Measurements from ENCODE around the gene PLCB3.
A peak's percentile ranks its signal among the peaks of the same experiment; 100 is the strongest.

The PLCB3 gene

GRCh38 chr11:64251016-64251752, at the start of gene PLCB3:
Gene PLCB3, plus strand, starts transcription at chr11:64251530. Its CDS starts 120 bp downstream, at chr11:64251650.
- Histone ChIP-seq H3K4me1 (ENCODE audit: insufficient read depth, low read length) (peaks cover 30% of the 10 kb centered on the region), H3K36me3 (ENCODE audit: insufficient read depth, low read length) (peaks cover 4% of the 10 kb centered on the region), H3K9me3 (ENCODE audit: control insufficient read depth, insufficient read depth, low read length) (no peaks in the 10 kb centered on the region), H3K9ac (ENCODE audit: low read depth, low read length) (peak within 1 kb of the TSS; percentile 82)

DNA sequence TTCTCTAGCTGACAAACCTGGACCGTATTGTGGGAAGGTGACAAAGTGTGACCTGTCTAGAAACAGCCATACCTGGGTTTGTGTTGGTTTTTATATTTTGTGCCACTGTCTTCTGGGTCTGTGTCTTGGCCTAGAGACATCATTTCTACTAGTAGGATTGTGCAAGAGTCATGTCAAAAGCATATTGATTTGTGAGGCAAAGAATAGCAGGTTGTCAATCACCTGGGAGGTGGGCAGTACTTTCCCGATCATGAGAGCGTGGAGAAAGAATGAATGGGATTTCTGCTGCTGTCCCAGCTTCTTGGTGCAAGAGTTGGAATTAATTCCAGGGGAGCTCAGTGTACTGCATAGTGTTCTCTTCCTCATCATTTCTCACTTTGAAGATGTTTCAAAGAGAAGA, 49.8 kb upstream of the PLCB3 start:
- peaks cover 3% of the 10 kb centered on the region; the same call in 1 of the 2 replicates for H3K4me1 ChIP-seq (ENCODE audit: insufficient read depth, low read length)
- H3K9ac ChIP-seq (ENCODE audit: low read depth, low read length): no peak overlapping the region
- peaks cover 56% of the 10 kb centered on the region for H3K36me3 ChIP-seq (ENCODE audit: insufficient read depth, low read length)
- no peaks in the 10 kb centered on the region for H3K9me3 ChIP-seq (ENCODE audit: control insufficient read depth, insufficient read depth, low read length)

DNA sequence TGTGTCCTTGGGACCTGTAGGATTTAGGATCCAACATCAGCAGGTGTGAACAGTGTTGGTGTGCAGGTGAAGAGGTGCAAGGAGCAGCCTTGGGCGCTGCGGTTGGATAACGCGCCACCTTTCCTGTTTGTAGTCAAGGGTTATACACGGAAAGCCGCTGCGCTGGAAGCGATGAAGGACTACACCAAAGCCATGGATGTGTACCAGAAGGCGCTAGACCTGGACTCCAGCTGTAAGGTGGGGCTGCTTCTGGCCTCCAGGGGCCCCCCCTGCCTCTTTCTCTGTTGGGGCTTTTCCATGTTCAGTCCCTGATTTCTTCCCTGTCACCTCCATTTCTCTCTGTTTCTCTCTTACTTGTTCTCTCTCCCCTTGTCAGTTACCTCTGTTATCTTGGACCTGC, 48.3 kb upstream of the PLCB3 start:
- H3K9ac ChIP-seq (ENCODE audit: low read depth, low read length): no peak overlapping the region
- peaks cover 16% of the 10 kb centered on the region; the same call in 1 of the 2 replicates for H3K4me1 ChIP-seq (ENCODE audit: insufficient read depth, low read length)
- peaks cover 49% of the 10 kb centered on the region for H3K36me3 ChIP-seq (ENCODE audit: insufficient read depth, low read length)
- no peaks in the 10 kb centered on the region for H3K9me3 ChIP-seq (ENCODE audit: control insufficient read depth, insufficient read depth, low read length)

DNA sequence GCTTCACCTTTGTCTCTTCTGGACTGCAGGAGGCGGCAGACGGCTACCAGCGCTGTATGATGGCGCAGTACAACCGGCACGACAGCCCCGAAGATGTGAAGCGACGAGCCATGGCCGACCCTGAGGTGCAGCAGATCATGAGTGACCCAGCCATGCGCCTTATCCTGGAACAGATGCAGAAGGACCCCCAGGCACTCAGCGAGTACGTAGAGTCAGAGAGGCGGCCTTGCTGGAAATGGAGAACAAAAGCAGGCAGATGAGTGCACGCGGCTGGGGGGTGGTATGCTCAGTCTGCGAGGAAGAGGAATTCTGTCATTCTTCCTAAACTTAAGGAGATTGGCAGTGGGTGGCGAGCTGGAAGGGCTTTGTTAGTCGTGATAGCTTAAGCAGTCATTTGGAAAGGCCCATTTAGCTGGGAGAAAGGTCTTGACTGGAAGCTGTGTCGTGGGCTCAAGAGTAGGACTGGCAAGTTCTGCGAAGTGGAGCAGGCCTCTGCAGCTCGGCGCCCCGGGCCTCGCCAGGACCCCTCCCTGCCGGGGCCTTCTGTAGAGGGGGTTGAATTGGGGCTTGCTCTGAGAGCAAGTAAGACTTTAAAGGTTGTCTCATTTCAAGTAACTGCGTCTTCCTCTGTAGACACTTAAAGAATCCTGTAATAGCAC, 47.8 kb upstream of the PLCB3 start:
- H3K4me1 ChIP-seq (ENCODE audit: insufficient read depth, low read length): peaks cover 19% of the 10 kb centered on the region; the same call in 1 of the 2 replicates
- H3K36me3 ChIP-seq (ENCODE audit: insufficient read depth, low read length): peaks cover 44% of the 10 kb centered on the region
- H3K9me3 ChIP-seq (ENCODE audit: control insufficient read depth, insufficient read depth, low read length): no peaks in the 10 kb centered on the region
- H3K9ac ChIP-seq (ENCODE audit: low read depth, low read length): no peak overlapping the region

- H3K9me3 ChIP-seq (ENCODE audit: control insufficient read depth, insufficient read depth, low read length): no peaks in the 10 kb centered on the region
- H3K9ac ChIP-seq (ENCODE audit: low read depth, low read length): no peak overlapping the region; the same call in 1 of the 2 replicates
- H3K4me1 ChIP-seq (ENCODE audit: insufficient read depth, low read length): peaks cover 19% of the 10 kb centered on the region; the same call in 1 of the 2 replicates
- H3K36me3 ChIP-seq (ENCODE audit: insufficient read depth, low read length): peaks cover 42% of the 10 kb centered on the region
Measured at GRCh38 chr11:64204080-64204440, 47.3 kb upstream of the PLCB3 start.

DNA sequence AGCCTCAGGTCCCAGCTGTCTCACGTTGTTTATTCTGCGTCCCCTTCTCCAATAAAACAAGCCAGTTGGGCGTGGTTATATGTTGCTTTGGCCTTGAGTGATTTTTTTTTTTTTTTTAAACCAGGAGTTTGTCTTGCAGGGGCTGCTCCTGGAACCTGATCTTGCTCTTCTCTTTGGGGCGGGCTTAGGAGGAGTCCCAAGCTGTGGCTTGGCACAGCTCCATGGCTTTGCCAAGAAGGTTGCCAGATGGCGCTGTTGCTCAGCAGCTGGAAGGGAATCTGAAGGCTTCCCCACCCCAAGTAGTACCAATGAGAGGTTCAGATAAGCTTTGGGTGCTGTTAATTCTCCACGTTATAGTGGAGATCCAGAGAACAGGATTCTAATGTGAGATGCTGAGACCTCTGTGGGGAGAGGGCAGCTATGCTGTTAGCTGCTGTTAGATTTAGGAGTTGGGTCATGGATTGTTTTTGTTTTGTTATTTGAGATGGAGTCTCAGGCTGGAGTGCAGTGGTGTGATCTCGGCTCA, 46.8 kb upstream of the PLCB3 start:
- Histone ChIP-seq H3K4me1 (ENCODE audit: insufficient read depth, low read length) (peaks cover 19% of the 10 kb centered on the region; the same call in 1 of the 2 replicates), H3K36me3 (ENCODE audit: insufficient read depth, low read length) (peaks cover 42% of the 10 kb centered on the region), H3K9me3 (ENCODE audit: control insufficient read depth, insufficient read depth, low read length) (no peaks in the 10 kb centered on the region), H3K9ac (ENCODE audit: low read depth, low read length) (no peak overlapping the region; the same call in 1 of the 2 replicates)

DNA sequence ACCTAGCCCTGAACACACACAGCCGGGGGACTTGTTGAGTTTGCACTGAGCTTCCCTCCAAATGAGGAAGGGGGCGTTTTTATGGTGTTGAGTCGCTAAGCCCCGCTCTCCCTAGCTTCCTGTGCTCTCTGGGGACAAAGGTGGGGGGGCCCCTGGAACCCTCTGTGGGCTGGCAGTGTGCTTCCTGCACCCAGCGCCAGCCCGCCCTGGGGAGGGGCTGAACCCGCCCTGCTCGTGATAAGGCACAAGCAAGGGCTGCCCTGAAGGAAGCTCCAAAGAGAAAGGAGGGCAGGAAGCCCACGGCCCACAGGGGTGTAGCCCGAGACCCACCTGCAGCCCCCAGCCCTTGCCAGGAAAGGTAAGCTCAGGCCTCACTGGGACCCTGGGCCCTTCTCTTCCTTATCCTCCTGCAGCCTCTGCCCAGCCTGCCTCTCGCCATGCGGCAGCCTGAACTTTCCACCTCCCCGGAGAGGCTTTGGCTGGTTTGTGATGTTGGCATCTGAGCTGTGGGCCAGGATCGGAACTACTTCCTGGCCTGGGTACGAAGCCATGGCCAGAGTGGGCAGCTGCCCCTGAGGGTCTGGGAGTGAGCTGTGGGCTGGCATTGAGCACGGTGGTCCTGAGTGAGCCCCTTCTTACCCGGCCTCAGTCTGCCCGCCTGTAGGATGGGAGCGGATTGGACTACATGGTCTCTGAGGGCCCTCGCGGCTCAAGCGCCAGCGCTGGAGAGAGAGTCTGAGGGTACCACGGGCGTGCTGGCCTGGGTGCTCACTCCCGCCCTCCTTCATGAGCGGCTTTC, 44.7 kb upstream of the PLCB3 start, which contains the start of gene FERMT3:
Gene FERMT3, plus strand, starts transcription at position 265 of the 799 bp plus-strand sequence. CDS start 644 bp downstream, outside the sequence.
- Histone ChIP-seq H3K9me3 (ENCODE audit: control insufficient read depth, insufficient read depth, low read length) (no peaks in the 10 kb centered on the region), H3K9ac (ENCODE audit: low read depth, low read length) (no peak within 1 kb of the TSS), H3K36me3 (ENCODE audit: insufficient read depth, low read length) (peaks cover 30% of the 10 kb centered on the region), H3K4me1 (ENCODE audit: insufficient read depth, low read length) (peaks cover 19% of the 10 kb centered on the region; the same call in 1 of the 2 replicates)

DNA sequence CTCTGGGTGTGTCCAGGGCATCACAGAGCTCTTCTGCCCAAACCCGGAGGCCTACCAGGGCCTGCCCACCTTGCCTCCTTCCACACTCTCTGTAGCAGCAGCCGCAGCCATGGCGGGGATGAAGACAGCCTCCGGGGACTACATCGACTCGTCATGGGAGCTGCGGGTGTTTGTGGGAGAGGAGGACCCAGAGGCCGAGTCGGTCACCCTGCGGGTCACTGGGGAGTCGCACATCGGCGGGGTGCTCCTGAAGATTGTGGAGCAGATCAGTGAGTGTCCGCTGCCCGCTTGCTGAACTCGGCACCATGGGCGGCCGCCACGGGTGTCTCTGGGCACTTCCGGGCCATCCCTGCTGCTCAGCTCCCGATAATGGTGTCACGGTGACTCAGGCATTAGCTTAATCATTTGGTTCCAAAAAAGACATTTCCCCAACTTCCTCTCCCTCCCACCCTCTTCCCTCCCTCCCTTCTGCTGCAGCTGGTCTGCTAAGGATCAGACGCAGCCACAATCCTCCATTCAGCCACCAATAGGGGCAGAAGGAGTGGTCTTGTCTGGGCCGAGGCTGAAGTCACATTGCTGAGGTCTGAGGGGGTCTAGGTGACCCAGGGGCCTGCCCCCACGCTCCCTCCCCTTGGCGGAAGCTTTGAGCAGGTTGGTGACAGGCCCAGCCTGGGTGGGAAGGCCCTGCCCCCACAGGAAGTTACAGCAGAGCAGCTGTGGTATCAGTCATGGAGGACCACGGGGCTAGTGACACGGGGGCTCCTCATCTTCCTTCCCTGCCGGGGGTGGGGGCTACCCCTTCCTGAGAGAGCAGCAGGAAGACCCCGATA, 43.9 kb upstream of the PLCB3 start:
- H3K9ac ChIP-seq (ENCODE audit: low read depth, low read length): no peak overlapping the region
- peaks cover 25% of the 10 kb centered on the region for H3K36me3 ChIP-seq (ENCODE audit: insufficient read depth, low read length)
- peaks cover 19% of the 10 kb centered on the region; the same call in 1 of the 2 replicates for H3K4me1 ChIP-seq (ENCODE audit: insufficient read depth, low read length)

GRCh38 chr11:64208086-64208795, 43.1 kb upstream of the PLCB3 start:
- H3K9me3 ChIP-seq (ENCODE audit: control insufficient read depth, insufficient read depth, low read length): no peaks in the 10 kb centered on the region
- peaks cover 21% of the 10 kb centered on the region for H3K36me3 ChIP-seq (ENCODE audit: insufficient read depth, low read length)
- peaks cover 19% of the 10 kb centered on the region; the same call in 1 of the 2 replicates for H3K4me1 ChIP-seq (ENCODE audit: insufficient read depth, low read length)
- no peak overlapping the region for H3K9ac ChIP-seq (ENCODE audit: low read depth, low read length)

More for the DNA sequence above, 43.9 kb upstream of the PLCB3 start:
- H3K9me3 ChIP-seq (ENCODE audit: control insufficient read depth, insufficient read depth, low read length): no peaks in the 10 kb centered on the region

DNA sequence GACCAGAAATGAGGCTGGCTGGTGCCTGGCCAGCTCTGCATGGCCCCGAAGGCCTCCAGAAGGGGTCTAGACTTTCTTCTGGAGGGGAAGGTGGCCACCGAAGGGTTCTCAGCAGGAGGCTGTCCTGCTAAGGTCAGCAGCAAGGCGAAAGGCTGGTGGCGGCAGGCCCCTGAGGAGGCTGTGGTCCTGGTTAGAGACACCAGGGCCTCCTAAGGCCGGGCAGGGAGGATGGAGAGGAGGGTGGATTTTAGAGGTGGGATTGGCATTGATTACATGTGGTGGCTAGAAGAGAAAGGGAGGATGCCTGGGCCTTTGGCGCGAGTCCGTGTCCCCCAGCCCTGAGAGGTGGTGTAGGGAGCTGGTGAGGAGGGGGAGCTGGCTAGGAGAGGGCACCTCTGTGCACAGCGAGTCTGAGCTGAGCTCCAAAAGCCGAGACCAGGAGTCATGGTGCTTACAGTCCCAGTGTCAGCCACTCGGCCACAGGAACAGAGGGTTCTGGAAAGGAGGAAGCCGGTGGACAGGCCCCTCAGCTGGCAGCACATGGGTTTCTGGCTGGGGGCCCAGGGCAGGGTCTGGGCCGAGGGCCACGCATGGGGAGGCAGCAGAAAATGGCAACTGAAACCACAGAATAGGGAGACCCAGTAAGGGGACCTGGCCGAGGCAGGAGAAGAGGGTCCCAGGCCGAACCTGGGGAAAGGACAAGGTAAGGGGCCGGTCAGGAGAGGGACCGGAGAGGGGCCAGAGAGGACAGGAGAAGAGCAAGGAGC, 42.4 kb upstream of the PLCB3 start:
- H3K9me3 ChIP-seq (ENCODE audit: control insufficient read depth, insufficient read depth, low read length): no peaks in the 10 kb centered on the region
- H3K4me1 ChIP-seq (ENCODE audit: insufficient read depth, low read length): peaks cover 19% of the 10 kb centered on the region; the same call in 1 of the 2 replicates
- no peak overlapping the region for H3K9ac ChIP-seq (ENCODE audit: low read depth, low read length)
- peaks cover 13% of the 10 kb centered on the region for H3K36me3 ChIP-seq (ENCODE audit: insufficient read depth, low read length)

- Histone ChIP-seq H3K9ac (ENCODE audit: low read depth, low read length) (no peak overlapping the region), H3K9me3 (ENCODE audit: control insufficient read depth, insufficient read depth, low read length) (no peaks in the 10 kb centered on the region), H3K4me1 (ENCODE audit: insufficient read depth, low read length) (peaks cover 19% of the 10 kb centered on the region; the same call in 1 of the 2 replicates), H3K36me3 (ENCODE audit: insufficient read depth, low read length) (peaks cover 8% of the 10 kb centered on the region; the same call in 1 of the 2 replicates)
Measured at GRCh38 chr11:64209563-64209843, 41.8 kb upstream of the PLCB3 start.

GRCh38 chr11:64210301-64211020, 40.9 kb upstream of the PLCB3 start:
- H3K4me1 ChIP-seq (ENCODE audit: insufficient read depth, low read length): peaks cover 16% of the 10 kb centered on the region; the same call in 1 of the 2 replicates
- H3K9ac ChIP-seq (ENCODE audit: low read depth, low read length): no peak overlapping the region
- H3K36me3 ChIP-seq (ENCODE audit: insufficient read depth, low read length): peaks cover 1% of the 10 kb centered on the region; the same call in 1 of the 2 replicates
- no peaks in the 10 kb centered on the region for H3K9me3 ChIP-seq (ENCODE audit: control insufficient read depth, insufficient read depth, low read length)

Data from ES-I3 (cell line).